Hepatocyte (in vitro differentiated cells): ENCODE measurements around the gene FOXM1.

Experiments
- CTCF ChIP-seq: fragments of 200-600 bp; sonication (generic); IDR thresholded peaks from 2 replicates; pipeline ENCODE4 v1.5.1; 2016; ENCODE audit warnings: antibody characterized with exemption, mild to moderate bottlenecking; ENCODE audit not compliant: poor library complexity
- EZH2 ChIP-seq: fragments of 200-600 bp; sonication (generic); IDR thresholded peaks from 2 replicates; pipeline ENCODE4 v1.6.1; 2016; ENCODE audit warnings: antibody characterized with exemption, mild to moderate bottlenecking, borderline replicate concordance

GRCh38 chr12:2836574-2836973 lies 40.4 kb downstream of the FOXM1 start:
- TF ChIP-seq CTCF (no peak), EZH2 (no peak)
